ENCODE data around the gene TRPC5OS. TPM values are rescaled to one million over a fixed set of nuclear protein-coding genes. Genes with fewer than 3 reads are reported as not detected.

Gene TRPC5OS
- total RNA-seq, 1 experiment from 2014 or later = not detected

DNA sequence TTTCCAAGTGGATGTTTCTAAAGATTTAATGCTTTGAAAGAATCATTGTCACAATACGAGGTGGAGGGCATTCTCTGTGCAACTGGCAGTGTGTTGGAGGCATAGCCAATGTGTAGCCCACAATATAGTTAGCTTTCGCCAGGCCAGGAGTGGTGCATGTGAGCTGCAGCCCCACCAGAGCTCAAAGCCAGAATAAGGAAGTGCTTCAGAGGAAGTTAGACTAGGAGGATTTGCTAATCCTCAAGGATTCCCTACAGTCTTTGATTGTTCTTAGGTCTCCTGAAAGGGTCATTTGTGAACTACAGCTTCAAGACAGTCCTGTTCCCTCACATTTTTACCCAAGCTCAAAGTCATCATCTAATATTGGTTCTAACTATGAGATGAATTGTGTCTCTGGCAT, 16.4 kb downstream of the TRPC5OS start:
- BruUV-seq (replicated peaks) = no TSS peak
- Mint-ChIP-seq H3K4me3 (ENCODE audit: low read depth, unreplicated experiment) (no peak overlapping the region), H3K36me3 (ENCODE audit: insufficient read depth, unreplicated experiment) (no peaks in the 10 kb centered on the region), H3K27me3 (ENCODE audit: unreplicated experiment) (no peaks in the 10 kb centered on the region), H3K27ac (ENCODE audit: unreplicated experiment) (no peak overlapping the region), H3K4me1 (ENCODE audit: low read depth, unreplicated experiment) (no peaks in the 10 kb centered on the region), H3K9me3 (ENCODE audit: low read depth, unreplicated experiment) (no peaks in the 10 kb centered on the region)
- CTCF ChIA-PET = interaction anchor here (0.6 kb wide), 1 partner anchor 10 kb away, joined by 3 read pairs; no protein-coding TSS in a partner anchor
- TF ChIP-seq, protein P1, sequence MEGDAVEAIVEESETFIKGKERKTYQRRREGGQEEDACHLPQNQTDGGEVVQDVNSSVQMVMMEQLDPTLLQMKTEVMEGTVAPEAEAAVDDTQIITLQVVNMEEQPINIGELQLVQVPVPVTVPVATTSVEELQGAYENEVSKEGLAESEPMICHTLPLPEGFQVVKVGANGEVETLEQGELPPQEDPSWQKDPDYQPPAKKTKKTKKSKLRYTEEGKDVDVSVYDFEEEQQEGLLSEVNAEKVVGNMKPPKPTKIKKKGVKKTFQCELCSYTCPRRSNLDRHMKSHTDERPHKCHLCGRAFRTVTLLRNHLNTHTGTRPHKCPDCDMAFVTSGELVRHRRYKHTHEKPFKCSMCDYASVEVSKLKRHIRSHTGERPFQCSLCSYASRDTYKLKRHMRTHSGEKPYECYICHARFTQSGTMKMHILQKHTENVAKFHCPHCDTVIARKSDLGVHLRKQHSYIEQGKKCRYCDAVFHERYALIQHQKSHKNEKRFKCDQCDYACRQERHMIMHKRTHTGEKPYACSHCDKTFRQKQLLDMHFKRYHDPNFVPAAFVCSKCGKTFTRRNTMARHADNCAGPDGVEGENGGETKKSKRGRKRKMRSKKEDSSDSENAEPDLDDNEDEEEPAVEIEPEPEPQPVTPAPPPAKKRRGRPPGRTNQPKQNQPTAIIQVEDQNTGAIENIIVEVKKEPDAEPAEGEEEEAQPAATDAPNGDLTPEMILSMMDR (IDR thresholded peaks at IDR 0.05; ENCODE audit: unreplicated experiment) = no peak
- no peak for DNase-seq
- intact Hi-C loops (cut with micrococcal nuclease; ENCODE audit: unreplicated experiment) = no loop called here

DNA sequence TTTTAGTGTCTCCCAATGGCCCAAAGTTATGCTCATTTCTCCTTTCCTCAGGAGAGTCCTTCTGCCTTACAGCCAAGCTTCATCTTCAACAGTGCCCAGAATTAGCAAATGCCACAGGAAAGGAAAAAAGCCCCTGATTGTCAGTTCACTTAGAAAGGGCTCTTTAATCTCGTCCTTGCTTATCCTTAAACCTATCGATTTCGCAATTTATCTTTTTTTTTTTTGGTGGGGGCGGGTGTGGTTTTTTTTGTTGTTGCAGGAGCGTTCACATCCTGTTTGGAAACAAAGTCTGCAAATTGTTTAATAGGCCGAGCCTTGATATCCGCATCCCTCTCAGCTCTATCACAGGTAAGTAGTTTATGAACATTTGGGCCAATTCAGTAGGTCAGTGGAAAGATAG, 20.2 kb downstream of the TRPC5OS start:
- TF ChIP-seq, protein P1 (IDR thresholded peaks at IDR 0.05; ENCODE audit: unreplicated experiment) = no peak
- Mint-ChIP-seq H3K4me1 (ENCODE audit: low read depth, unreplicated experiment) (no peaks in the 10 kb centered on the region), H3K27ac (ENCODE audit: unreplicated experiment) (no peak overlapping the region), H3K9me3 (ENCODE audit: low read depth, unreplicated experiment) (no peaks in the 10 kb centered on the region), H3K36me3 (ENCODE audit: insufficient read depth, unreplicated experiment) (no peaks in the 10 kb centered on the region), H3K27me3 (ENCODE audit: unreplicated experiment) (no peaks in the 10 kb centered on the region), H3K4me3 (ENCODE audit: low read depth, unreplicated experiment) (no peak overlapping the region)
- DNase-seq = no peak
- no TSS peak for BruUV-seq (replicated peaks)
- intact Hi-C loops (cut with micrococcal nuclease; ENCODE audit: unreplicated experiment) = no loop called here
- CTCF ChIA-PET = no interaction called here

DNA sequence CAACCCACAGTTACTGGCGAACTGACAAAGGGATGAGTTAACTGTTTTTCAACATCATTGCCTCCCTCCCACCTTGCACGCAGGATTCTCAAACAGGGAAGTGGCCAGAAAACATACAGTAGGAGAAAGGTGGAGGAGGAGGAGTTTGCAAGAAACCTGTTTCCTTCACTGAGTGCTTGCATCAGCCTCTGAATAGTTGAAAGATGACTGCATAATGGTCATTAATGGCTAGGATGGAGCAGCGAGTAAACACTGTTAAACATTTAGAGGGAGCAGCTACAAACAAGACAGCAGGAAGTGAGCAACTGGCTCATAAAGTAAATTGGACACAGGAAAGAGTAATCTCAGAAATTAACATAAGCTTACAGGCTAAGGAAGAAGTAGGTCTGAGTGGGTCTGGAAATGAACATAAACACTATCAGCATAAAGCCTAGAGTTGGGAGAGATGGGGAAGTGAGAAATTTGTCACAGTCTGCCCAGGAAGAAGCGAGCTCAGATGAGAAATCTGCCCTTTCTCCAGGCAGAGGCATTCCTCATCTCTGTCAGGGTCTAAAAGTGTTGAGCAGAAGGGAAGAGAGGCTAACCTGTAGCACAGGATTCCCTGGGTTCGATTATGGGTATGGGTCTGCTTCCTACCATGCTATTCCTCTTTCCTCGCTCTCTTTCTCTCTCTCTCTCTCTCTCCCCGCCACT, 38.6 kb downstream of the TRPC5OS start:
- peak overlapping the region; percentile 98 for H3K27ac Mint-ChIP-seq (ENCODE audit: unreplicated experiment)

DNA sequence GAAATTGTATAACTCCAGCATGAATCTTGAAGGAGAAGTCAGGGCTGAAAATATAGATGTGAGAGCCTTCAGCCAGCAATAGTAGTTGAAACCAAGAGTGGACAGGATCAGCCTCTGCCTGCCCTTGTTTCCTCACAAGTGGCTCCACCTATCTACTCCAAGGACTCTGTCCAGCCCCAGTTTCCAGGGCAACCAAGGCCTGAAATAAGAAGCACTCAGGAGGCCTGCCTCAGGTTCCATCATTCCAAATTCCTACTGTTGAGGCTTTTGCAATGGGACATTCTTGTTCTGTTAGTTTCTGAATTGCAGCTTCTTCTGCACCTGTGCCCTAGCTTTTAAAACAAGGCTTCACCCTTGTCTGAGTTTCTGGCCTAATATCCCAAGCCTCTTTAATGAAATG, 41.6 kb downstream of the TRPC5OS start:
- CTCF ChIA-PET = no interaction called here
- peaks cover 5% of the 10 kb centered on the region for H3K36me3 Mint-ChIP-seq (ENCODE audit: insufficient read depth, unreplicated experiment)
- no peak overlapping the region for H3K27ac Mint-ChIP-seq (ENCODE audit: unreplicated experiment)
- no peak overlapping the region for H3K4me3 Mint-ChIP-seq (ENCODE audit: low read depth, unreplicated experiment)
- DNase-seq = no peak
- H3K4me1 Mint-ChIP-seq (ENCODE audit: low read depth, unreplicated experiment) = peaks cover 15% of the 10 kb centered on the region
- peaks cover 4% of the 10 kb centered on the region for H3K9me3 Mint-ChIP-seq (ENCODE audit: low read depth, unreplicated experiment)
- no TSS peak for BruUV-seq (replicated peaks)
- intact Hi-C loops (cut with micrococcal nuclease; ENCODE audit: unreplicated experiment) = no loop called here
- H3K27me3 Mint-ChIP-seq (ENCODE audit: unreplicated experiment) = no peaks in the 10 kb centered on the region
- TF ChIP-seq, protein P1 (IDR thresholded peaks at IDR 0.05; ENCODE audit: unreplicated experiment) = no peak

More for the DNA sequence above, 38.6 kb downstream of the TRPC5OS start:
- peak; percentile 39 for DNase-seq
- H3K4me3 Mint-ChIP-seq (ENCODE audit: low read depth, unreplicated experiment) = peak overlapping the region; percentile 40
- TF ChIP-seq, protein P1 (IDR thresholded peaks at IDR 0.05; ENCODE audit: unreplicated experiment) = no peak
- peaks cover 15% of the 10 kb centered on the region for H3K4me1 Mint-ChIP-seq (ENCODE audit: low read depth, unreplicated experiment)
- H3K9me3 Mint-ChIP-seq (ENCODE audit: low read depth, unreplicated experiment) = peaks cover 4% of the 10 kb centered on the region
- intact Hi-C loops (cut with micrococcal nuclease; ENCODE audit: unreplicated experiment) = no loop called here
- H3K36me3 Mint-ChIP-seq (ENCODE audit: insufficient read depth, unreplicated experiment) = peaks cover 5% of the 10 kb centered on the region
- CTCF ChIA-PET = interaction anchor here (0.7 to 1.7 kb wide), 2 partner anchors 16 to 45 kb away, joined by 3 to 5 read pairs; no protein-coding TSS in a partner anchor
- BruUV-seq (replicated peaks) = no TSS peak
- H3K27me3 Mint-ChIP-seq (ENCODE audit: unreplicated experiment) = no peaks in the 10 kb centered on the region

All from Calu3 (cell line).